ENCODE data around the gene ALG8. TPM values are rescaled to one million over a fixed set of nuclear protein-coding genes. Genes with fewer than 3 reads are reported as not detected.

ALG8 gene
- polyA plus RNA-seq, 1 donor from 2014 or later, result 42.1 TPM

DNA sequence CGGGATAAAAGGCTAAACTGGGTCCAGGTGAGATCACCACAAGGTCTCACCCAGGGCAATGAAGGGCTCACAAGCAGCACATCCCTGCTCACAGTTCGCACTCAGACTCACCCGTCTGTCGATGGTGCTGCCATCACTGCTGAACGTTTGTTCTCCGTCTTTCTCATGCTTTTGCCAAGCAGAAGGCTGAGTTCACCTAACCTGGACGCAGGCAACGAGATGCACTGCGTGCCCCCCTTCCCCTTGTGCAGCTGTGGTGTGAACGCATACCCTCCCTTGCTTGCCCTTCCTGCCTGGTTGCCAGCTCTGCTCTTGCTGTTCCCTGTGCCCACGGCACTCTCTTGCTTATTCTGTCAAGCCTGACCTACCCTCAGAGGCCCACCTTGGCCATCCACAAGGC lies 31.0 kb upstream of the ALG8 start:
- Histone ChIP-seq H3K9ac (ENCODE audit: low read length) (no peak overlapping the region), H3K27me3 (ENCODE audit: insufficient read depth, low read depth, low read length) (no peaks in the 10 kb centered on the region), H3K36me3 (ENCODE audit: insufficient read depth, low read length) (no peaks in the 10 kb centered on the region), H4K20me1 (ENCODE audit: insufficient read depth) (no peaks in the 10 kb centered on the region), H3F3A (ENCODE audit: insufficient read depth, low read length, poor library complexity, severe bottlenecking) (no peaks in the 10 kb centered on the region), H3K4me3 (ENCODE audit: low read length) (no peak overlapping the region), H2AFZ (ENCODE audit: low read depth, low read length) (no peak overlapping the region), H3K9me2 (ENCODE audit: insufficient read depth, low read length) (no peaks in the 10 kb centered on the region), H3K4me2 (ENCODE audit: low read length) (no peak overlapping the region), H3K79me2 (replicated peaks; ENCODE audit: insufficient read depth, low read length) (no peaks in the 10 kb centered on the region), H3K9me3 (ENCODE audit: low read length) (no peaks in the 10 kb centered on the region), H3K27ac (ENCODE audit: low read length) (no peak overlapping the region)
- TF ChIP-seq TAF1 (IDR thresholded peaks at IDR 0.05; ENCODE audit: low read depth) (no peak), POLR2AphosphoS5 (IDR thresholded peaks at IDR 0.05) (no peak), EZH2 (IDR thresholded peaks at IDR 0.05; ENCODE audit: borderline replicate concordance, insufficient read depth, low read length, poor library complexity, severe bottlenecking) (no peak), EP300 (conservative IDR thresholded peaks at IDR 0.05; ENCODE audit: poor library complexity, severe bottlenecking) (no peak), SMC3 (conservative IDR thresholded peaks at IDR 0.05; ENCODE audit: poor library complexity) (no peak), MXI1 (conservative IDR thresholded peaks at IDR 0.05; ENCODE audit: poor library complexity, severe bottlenecking) (no peak), RAD21 (conservative IDR thresholded peaks at IDR 0.05) (no peak)
- TF ChIP-seq, protein P1, sequence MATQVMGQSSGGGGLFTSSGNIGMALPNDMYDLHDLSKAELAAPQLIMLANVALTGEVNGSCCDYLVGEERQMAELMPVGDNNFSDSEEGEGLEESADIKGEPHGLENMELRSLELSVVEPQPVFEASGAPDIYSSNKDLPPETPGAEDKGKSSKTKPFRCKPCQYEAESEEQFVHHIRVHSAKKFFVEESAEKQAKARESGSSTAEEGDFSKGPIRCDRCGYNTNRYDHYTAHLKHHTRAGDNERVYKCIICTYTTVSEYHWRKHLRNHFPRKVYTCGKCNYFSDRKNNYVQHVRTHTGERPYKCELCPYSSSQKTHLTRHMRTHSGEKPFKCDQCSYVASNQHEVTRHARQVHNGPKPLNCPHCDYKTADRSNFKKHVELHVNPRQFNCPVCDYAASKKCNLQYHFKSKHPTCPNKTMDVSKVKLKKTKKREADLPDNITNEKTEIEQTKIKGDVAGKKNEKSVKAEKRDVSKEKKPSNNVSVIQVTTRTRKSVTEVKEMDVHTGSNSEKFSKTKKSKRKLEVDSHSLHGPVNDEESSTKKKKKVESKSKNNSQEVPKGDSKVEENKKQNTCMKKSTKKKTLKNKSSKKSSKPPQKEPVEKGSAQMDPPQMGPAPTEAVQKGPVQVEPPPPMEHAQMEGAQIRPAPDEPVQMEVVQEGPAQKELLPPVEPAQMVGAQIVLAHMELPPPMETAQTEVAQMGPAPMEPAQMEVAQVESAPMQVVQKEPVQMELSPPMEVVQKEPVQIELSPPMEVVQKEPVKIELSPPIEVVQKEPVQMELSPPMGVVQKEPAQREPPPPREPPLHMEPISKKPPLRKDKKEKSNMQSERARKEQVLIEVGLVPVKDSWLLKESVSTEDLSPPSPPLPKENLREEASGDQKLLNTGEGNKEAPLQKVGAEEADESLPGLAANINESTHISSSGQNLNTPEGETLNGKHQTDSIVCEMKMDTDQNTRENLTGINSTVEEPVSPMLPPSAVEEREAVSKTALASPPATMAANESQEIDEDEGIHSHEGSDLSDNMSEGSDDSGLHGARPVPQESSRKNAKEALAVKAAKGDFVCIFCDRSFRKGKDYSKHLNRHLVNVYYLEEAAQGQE (IDR thresholded peaks at IDR 0.05; ENCODE audit: borderline replicate concordance), result no peak
- TF ChIP-seq, protein P2, sequence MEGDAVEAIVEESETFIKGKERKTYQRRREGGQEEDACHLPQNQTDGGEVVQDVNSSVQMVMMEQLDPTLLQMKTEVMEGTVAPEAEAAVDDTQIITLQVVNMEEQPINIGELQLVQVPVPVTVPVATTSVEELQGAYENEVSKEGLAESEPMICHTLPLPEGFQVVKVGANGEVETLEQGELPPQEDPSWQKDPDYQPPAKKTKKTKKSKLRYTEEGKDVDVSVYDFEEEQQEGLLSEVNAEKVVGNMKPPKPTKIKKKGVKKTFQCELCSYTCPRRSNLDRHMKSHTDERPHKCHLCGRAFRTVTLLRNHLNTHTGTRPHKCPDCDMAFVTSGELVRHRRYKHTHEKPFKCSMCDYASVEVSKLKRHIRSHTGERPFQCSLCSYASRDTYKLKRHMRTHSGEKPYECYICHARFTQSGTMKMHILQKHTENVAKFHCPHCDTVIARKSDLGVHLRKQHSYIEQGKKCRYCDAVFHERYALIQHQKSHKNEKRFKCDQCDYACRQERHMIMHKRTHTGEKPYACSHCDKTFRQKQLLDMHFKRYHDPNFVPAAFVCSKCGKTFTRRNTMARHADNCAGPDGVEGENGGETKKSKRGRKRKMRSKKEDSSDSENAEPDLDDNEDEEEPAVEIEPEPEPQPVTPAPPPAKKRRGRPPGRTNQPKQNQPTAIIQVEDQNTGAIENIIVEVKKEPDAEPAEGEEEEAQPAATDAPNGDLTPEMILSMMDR (IDR thresholded peaks at IDR 0.05; ENCODE audit: poor library complexity, severe bottlenecking), result no peak

DNA sequence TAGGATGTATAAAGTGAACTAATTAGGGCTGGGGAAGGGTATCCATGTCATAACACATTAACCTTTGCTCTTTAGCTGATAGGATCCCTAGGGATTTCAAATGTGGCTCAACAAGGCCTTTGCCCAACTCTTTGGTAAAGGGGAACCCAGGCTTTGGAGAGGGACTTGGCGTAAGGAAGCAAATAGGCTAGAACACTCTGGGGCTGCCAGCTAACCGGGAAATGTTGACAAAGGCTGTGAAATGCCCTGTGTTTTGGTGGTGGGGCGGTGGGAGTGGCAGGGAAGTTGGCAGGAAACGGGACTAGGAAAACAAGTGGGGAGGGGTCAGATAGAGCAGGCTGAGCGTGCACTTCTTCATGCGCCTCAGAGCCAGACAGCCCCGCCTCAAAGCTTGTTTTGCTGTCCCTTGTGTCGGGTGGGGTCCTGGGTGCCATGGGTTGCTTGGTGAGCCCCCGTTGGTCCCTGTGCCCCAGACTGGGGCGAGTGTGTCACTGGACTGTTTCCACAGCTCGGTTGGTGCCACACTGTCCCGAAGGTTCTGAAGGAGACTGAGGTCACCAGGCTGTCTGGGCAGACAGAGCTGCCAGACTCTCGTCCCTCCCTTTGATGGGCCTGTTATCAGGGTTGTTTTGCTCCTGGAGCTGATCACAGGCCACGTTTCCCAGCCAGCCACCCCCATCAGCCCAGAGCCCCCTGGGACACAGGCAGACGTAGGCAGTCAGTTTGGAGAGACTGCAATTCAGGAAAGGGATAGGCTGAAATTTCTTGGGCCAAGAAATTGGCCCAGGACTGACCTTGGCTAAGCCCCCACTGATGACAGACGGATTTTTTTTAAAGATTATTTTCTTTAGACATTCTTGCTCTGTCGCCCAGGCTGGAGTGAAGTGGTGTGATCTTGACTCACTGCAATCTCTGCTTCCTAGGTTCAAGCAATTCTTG lies 29.4 kb upstream of the ALG8 start:
- Histone ChIP-seq H3K4me2 (ENCODE audit: low read length) (no peak overlapping the region), H3K4me3 (ENCODE audit: low read length) (no peak overlapping the region), H3K36me3 (ENCODE audit: insufficient read depth, low read length) (no peaks in the 10 kb centered on the region), H3K27me3 (ENCODE audit: insufficient read depth, low read depth, low read length) (no peaks in the 10 kb centered on the region), H3K9ac (ENCODE audit: low read length) (no peak overlapping the region), H3K27ac (ENCODE audit: low read length) (no peak overlapping the region), H3K79me2 (replicated peaks; ENCODE audit: insufficient read depth, low read length) (no peaks in the 10 kb centered on the region), H4K20me1 (ENCODE audit: insufficient read depth) (no peaks in the 10 kb centered on the region), H2AFZ (ENCODE audit: low read depth, low read length) (no peak overlapping the region), H3K9me2 (ENCODE audit: insufficient read depth, low read length) (no peaks in the 10 kb centered on the region), H3F3A (ENCODE audit: insufficient read depth, low read length, poor library complexity, severe bottlenecking) (no peaks in the 10 kb centered on the region), H3K9me3 (ENCODE audit: low read length) (no peaks in the 10 kb centered on the region)
- TF ChIP-seq MXI1 (conservative IDR thresholded peaks at IDR 0.05; ENCODE audit: poor library complexity, severe bottlenecking), result no peak
- TF ChIP-seq RAD21 (conservative IDR thresholded peaks at IDR 0.05), result no peak
